Measurements from ENCODE around the gene LRRC19. TPM values are rescaled to one million over a fixed set of nuclear protein-coding genes. Genes with fewer than 3 reads are reported as not detected.

Gene LRRC19
- total RNA-seq, 1 donor from 2014 or later: 16.7 TPM

GRCh38 chr9:26955921-26956859 is 49.3 kb downstream of the LRRC19 start, which contains the start of gene IFT74:
Gene IFT74 (plus strand): TSS chr9:26956412. CDS start chr9:26961968, 5,556 bp downstream.
- peak; percentile 99 for DNase-seq (ENCODE audit: low spot score)

- no peak for DNase-seq (ENCODE audit: low spot score)
These were observed 50.1 kb downstream of the LRRC19 start for GRCh38 chr9:26955222-26955903.

- no peak for DNase-seq (ENCODE audit: low spot score)
These were observed 51.4 kb downstream of the LRRC19 start for GRCh38 chr9:26954050-26954508.

DNA sequence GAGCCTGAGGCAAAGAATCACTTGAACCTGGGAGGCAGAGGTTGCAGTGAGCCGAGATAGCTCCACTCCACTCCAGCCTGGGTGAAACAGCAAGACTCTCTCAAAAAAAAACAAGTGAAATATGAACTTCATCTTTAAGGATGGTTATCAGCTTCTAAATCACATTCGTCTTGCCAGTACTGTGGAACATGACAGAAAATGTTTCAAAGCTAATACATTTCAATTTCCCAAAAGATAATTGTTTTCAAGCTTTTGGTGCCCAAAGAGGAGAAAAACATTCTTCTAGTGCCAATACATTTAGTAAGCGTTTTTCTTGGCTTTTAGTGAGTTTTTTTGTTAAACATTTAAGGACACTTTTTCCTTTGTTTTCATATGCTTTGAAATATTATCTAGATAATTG is 53.7 kb downstream of the LRRC19 start:
- no peak for DNase-seq (ENCODE audit: low spot score)

GRCh38 chr9:26950521-26950920 is 55.0 kb downstream of the LRRC19 start:
- no peak for DNase-seq (ENCODE audit: low spot score)

GRCh38 chr9:26949637-26950069 is 55.8 kb downstream of the LRRC19 start:
- no peak for DNase-seq (ENCODE audit: low spot score)

- DNase-seq (ENCODE audit: low spot score): no peak
These were observed 57.7 kb downstream of the LRRC19 start for GRCh38 chr9:26947736-26948135.

- DNase-seq (ENCODE audit: low spot score): peak; percentile 90
These were observed 58.4 kb downstream of the LRRC19 start, which contains the start of gene PLAA for GRCh38 chr9:26946753-26947727. Gene PLAA (minus strand): TSS chr9:26947242. CDS start chr9:26947045, 197 bp downstream.

GRCh38 chr9:26945591-26945990 is 59.9 kb downstream of the LRRC19 start:
- no peak for DNase-seq (ENCODE audit: low spot score)

Other genes starting within 250 kb of the LRRC19 start
- 19.8 TPM for gene CAAP1, start 112.9 kb downstream of the LRRC19 start, total RNA-seq
- gene PLAA, start 58.4 kb downstream of the LRRC19 start, total RNA-seq: 23.6 TPM
- gene IFT74, start 49.3 kb downstream of the LRRC19 start, total RNA-seq: 19.9 TPM
- gene TEK, start 103.6 kb upstream of the LRRC19 start, total RNA-seq: 8.1 TPM